ENCODE data around the gene TYW1.
"Not testable (repeated sequence)": the region's sequence is repeated elsewhere in the genome, so short reads cannot be mapped to it uniquely, and the experiment has no call there.

TYW1 gene

DNA sequence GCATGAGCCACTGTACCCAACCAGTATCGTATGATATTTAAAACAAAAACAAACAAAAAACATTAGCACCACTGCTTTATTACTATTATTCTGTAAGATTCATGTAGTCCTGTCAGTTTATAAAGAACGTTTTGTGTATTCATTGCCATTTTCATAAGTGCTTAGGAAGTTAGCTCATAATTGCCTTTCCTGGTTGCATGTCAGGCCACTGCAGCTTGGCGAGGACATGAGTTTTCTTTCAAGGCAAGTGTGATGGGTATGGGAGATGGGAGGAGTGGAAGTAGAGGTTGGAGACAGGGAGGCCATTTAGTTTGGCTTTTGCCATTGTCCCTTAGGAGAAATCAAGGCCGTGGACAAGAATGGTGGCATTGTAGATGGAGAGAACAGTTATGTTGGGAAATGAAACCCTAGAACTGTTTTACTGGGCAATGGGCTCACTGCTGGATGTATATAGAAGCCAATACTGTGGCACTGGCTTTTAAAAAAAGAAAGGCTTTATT lies 48.9 kb downstream of the TYW1 start:
- Histone ChIP-seq H3K4me3 (ENCODE audit: insufficient read depth, low read length, poor library complexity, severe bottlenecking) (no peak overlapping the region), H4K20me1 (ENCODE audit: low read depth, low read length) (no peaks in the 10 kb centered on the region), H3K9me2 (replicated peaks; ENCODE audit: insufficient read depth, low read length) (no peaks in the 10 kb centered on the region), H3K27me3 (ENCODE audit: low read length) (no peaks in the 10 kb centered on the region), H3F3A (ENCODE audit: insufficient read depth) (no peaks in the 10 kb centered on the region), H2AFZ (ENCODE audit: low read depth, low read length, severe bottlenecking) (no peak overlapping the region), H3K27ac (ENCODE audit: low read depth, low read length) (no peak overlapping the region), H3K9ac (ENCODE audit: low read length) (no peak overlapping the region), H3K36me3 (ENCODE audit: low read length) (no peaks in the 10 kb centered on the region), H3K4me2 (ENCODE audit: low read depth, low read length, poor library complexity, severe bottlenecking) (no peak overlapping the region), H3K79me2 (ENCODE audit: insufficient read depth, low read length) (no peaks in the 10 kb centered on the region), H3K9me3 (ENCODE audit: insufficient read depth, low read length) (no peaks in the 10 kb centered on the region)
- no peak for TF ChIP-seq EZH2phosphoT487 (conservative IDR thresholded peaks at IDR 0.05; ENCODE audit: low read length)
- no peak for TF ChIP-seq CTCF (IDR thresholded peaks at IDR 0.05; ENCODE audit: insufficient read depth, low read length, poor library complexity, severe bottlenecking)

DNA sequence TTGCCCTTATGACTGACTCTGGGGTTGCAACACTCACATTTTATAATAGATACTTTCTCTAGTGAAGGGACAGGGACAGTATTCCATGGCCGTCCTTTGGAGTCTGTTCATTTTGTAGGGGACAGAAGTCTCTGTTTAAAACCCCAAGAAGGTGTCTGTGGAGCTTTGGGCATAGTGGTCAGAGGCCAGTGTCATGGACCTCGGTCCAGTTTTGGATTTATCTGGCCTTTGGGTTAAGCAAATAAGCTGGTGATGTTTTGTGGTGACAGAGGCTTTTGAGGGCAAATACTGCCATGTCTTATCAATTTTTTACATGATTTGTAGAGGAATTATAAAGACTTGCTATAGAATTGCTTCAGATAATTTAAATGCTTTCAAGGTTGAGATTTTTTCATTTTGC lies 50.2 kb downstream of the TYW1 start:
- H3F3A ChIP-seq (ENCODE audit: insufficient read depth); H3K4me2 ChIP-seq (ENCODE audit: low read depth, low read length, poor library complexity, severe bottlenecking); H3K4me3 ChIP-seq (ENCODE audit: insufficient read depth, low read length, poor library complexity, severe bottlenecking); H3K27me3 ChIP-seq (ENCODE audit: low read length); H3K36me3 ChIP-seq (ENCODE audit: low read length); H3K9me2 ChIP-seq (replicated peaks; ENCODE audit: insufficient read depth, low read length); H3K9me3 ChIP-seq (ENCODE audit: insufficient read depth, low read length); H3K27ac ChIP-seq (ENCODE audit: low read depth, low read length); H4K20me1 ChIP-seq (ENCODE audit: low read depth, low read length); H2AFZ ChIP-seq (ENCODE audit: low read depth, low read length, severe bottlenecking); H3K79me2 ChIP-seq (ENCODE audit: insufficient read depth, low read length); H3K9ac ChIP-seq (ENCODE audit: low read length): not testable (repeated sequence)

- H3K36me3 ChIP-seq (ENCODE audit: low read length): peaks cover 11% of the 10 kb centered on the region; the same call in 1 of the 2 replicates
Observed at GRCh38 chr7:67049908-67050307, 53.3 kb downstream of the TYW1 start.

GRCh38 chr7:67052161-67052560 lies 55.5 kb downstream of the TYW1 start:
- H3K4me3 ChIP-seq (ENCODE audit: insufficient read depth, low read length, poor library complexity, severe bottlenecking); H3K27ac ChIP-seq (ENCODE audit: low read depth, low read length); H3K9me3 ChIP-seq (ENCODE audit: insufficient read depth, low read length); H2AFZ ChIP-seq (ENCODE audit: low read depth, low read length, severe bottlenecking); H3K9ac ChIP-seq (ENCODE audit: low read length); H3K27me3 ChIP-seq (ENCODE audit: low read length); H3K9me2 ChIP-seq (replicated peaks; ENCODE audit: insufficient read depth, low read length); H3K4me2 ChIP-seq (ENCODE audit: low read depth, low read length, poor library complexity, severe bottlenecking); H3F3A ChIP-seq (ENCODE audit: insufficient read depth); H3K79me2 ChIP-seq (ENCODE audit: insufficient read depth, low read length); H4K20me1 ChIP-seq (ENCODE audit: low read depth, low read length): not testable (repeated sequence)
- H3K36me3 ChIP-seq (ENCODE audit: low read length): peaks cover 11% of the 10 kb centered on the region; the same call in 1 of the 2 replicates

More at GRCh38 chr7:67049908-67050307, 53.3 kb downstream of the TYW1 start:
- H3K9me3 ChIP-seq (ENCODE audit: insufficient read depth, low read length); H3K9me2 ChIP-seq (replicated peaks; ENCODE audit: insufficient read depth, low read length); H4K20me1 ChIP-seq (ENCODE audit: low read depth, low read length); H3K9ac ChIP-seq (ENCODE audit: low read length); H3K27ac ChIP-seq (ENCODE audit: low read depth, low read length); H3K27me3 ChIP-seq (ENCODE audit: low read length); H3K4me3 ChIP-seq (ENCODE audit: insufficient read depth, low read length, poor library complexity, severe bottlenecking); H3K79me2 ChIP-seq (ENCODE audit: insufficient read depth, low read length); H2AFZ ChIP-seq (ENCODE audit: low read depth, low read length, severe bottlenecking); H3K4me2 ChIP-seq (ENCODE audit: low read depth, low read length, poor library complexity, severe bottlenecking); H3F3A ChIP-seq (ENCODE audit: insufficient read depth): not testable (repeated sequence)

DNA sequence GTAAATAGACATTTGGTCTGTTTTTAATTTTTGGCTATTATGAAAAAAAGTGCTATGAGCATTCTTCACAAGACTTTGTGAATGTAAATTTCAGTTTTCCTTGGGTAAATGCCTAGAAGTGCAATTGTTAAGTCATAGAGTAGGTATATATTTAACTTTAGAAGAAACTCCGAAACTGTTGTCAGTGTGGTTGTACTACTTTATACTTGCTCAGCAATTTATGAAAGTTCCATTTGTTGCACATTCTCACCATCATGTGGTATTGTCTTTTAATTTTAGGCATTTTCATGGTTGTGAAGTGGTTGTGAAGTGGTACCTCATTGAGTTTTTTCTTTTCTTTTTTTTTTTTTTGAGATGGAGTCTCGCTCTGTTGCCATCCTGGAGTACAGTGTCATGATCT lies 60.0 kb downstream of the TYW1 start:
- Histone ChIP-seq H2AFZ (ENCODE audit: low read depth, low read length, severe bottlenecking) (no peak overlapping the region), H3K9me2 (replicated peaks; ENCODE audit: insufficient read depth, low read length) (no peaks in the 10 kb centered on the region), H3K27ac (ENCODE audit: low read depth, low read length) (no peak overlapping the region), H3K4me3 (ENCODE audit: insufficient read depth, low read length, poor library complexity, severe bottlenecking) (no peak overlapping the region), H3K27me3 (ENCODE audit: low read length) (no peaks in the 10 kb centered on the region), H3K79me2 (ENCODE audit: insufficient read depth, low read length) (no peaks in the 10 kb centered on the region), H3K9ac (ENCODE audit: low read length) (no peak overlapping the region), H3K36me3 (ENCODE audit: low read length) (peaks cover 3% of the 10 kb centered on the region; the same call in 1 of the 2 replicates), H3K9me3 (ENCODE audit: insufficient read depth, low read length) (no peaks in the 10 kb centered on the region), H3K4me2 (ENCODE audit: low read depth, low read length, poor library complexity, severe bottlenecking) (no peak overlapping the region), H4K20me1 (ENCODE audit: low read depth, low read length) (no peaks in the 10 kb centered on the region), H3F3A (ENCODE audit: insufficient read depth) (no peaks in the 10 kb centered on the region)
- TF ChIP-seq EZH2phosphoT487 (conservative IDR thresholded peaks at IDR 0.05; ENCODE audit: low read length): no peak
- TF ChIP-seq CTCF (IDR thresholded peaks at IDR 0.05; ENCODE audit: insufficient read depth, low read length, poor library complexity, severe bottlenecking): no peak

GRCh38 chr7:67061321-67061720 lies 64.7 kb downstream of the TYW1 start:
- H3K36me3 ChIP-seq (ENCODE audit: low read length); H3K27ac ChIP-seq (ENCODE audit: low read depth, low read length); H3K4me2 ChIP-seq (ENCODE audit: low read depth, low read length, poor library complexity, severe bottlenecking); H3K4me3 ChIP-seq (ENCODE audit: insufficient read depth, low read length, poor library complexity, severe bottlenecking); H2AFZ ChIP-seq (ENCODE audit: low read depth, low read length, severe bottlenecking); H3K79me2 ChIP-seq (ENCODE audit: insufficient read depth, low read length); H3F3A ChIP-seq (ENCODE audit: insufficient read depth); H3K9ac ChIP-seq (ENCODE audit: low read length); H4K20me1 ChIP-seq (ENCODE audit: low read depth, low read length); H3K9me3 ChIP-seq (ENCODE audit: insufficient read depth, low read length); H3K9me2 ChIP-seq (replicated peaks; ENCODE audit: insufficient read depth, low read length); H3K27me3 ChIP-seq (ENCODE audit: low read length): not testable (repeated sequence)

GRCh38 chr7:67062802-67063201 lies 66.2 kb downstream of the TYW1 start:
- not testable (repeated sequence) for H3K9me3 ChIP-seq (ENCODE audit: insufficient read depth, low read length); H3K4me3 ChIP-seq (ENCODE audit: insufficient read depth, low read length, poor library complexity, severe bottlenecking); H3K27me3 ChIP-seq (ENCODE audit: low read length); H3K36me3 ChIP-seq (ENCODE audit: low read length); H3K27ac ChIP-seq (ENCODE audit: low read depth, low read length); H3K9ac ChIP-seq (ENCODE audit: low read length); H2AFZ ChIP-seq (ENCODE audit: low read depth, low read length, severe bottlenecking); H4K20me1 ChIP-seq (ENCODE audit: low read depth, low read length); H3K79me2 ChIP-seq (ENCODE audit: insufficient read depth, low read length); H3K4me2 ChIP-seq (ENCODE audit: low read depth, low read length, poor library complexity, severe bottlenecking); H3F3A ChIP-seq (ENCODE audit: insufficient read depth); H3K9me2 ChIP-seq (replicated peaks; ENCODE audit: insufficient read depth, low read length)
